Panc1 (cell line): ENCODE data around the gene BNC1. TPM values are rescaled to one million over a fixed set of nuclear protein-coding genes. Genes with fewer than 3 reads are reported as not detected.

Source experiments
- ATAC-seq: fragments of 200-7000 bp; cut with Tn5 transposase; 2 replicates; pipeline ENCODE4 v1.9.1; 2020; ENCODE audit warnings: mild to moderate bottlenecking, moderate library complexity
- BruUV-seq: library from RNA; stranded (reverse); fragments of 400-500 nt; replicated peaks from 2 replicates; lab custom pipeline; 2021; lab: Mats Ljungman, UMichigan
- CTCF ChIA-PET: fragments of 300-600 bp; sonication (Branson Sonifier 250); formaldehyde crosslinking; loops from one replicate; lab custom pipeline; 2022; ENCODE audit warnings: antibody characterized with exemption; lab: Charles Lee
- POLR2A ChIA-PET: fragments of 300-600 bp; sonication (Branson Sonifier 250); formaldehyde crosslinking; loops from one replicate; lab custom pipeline; 2022; ENCODE audit warnings: antibody characterized with exemption; lab: Charles Lee
- DNase-seq: peaks from one replicate; pipeline ENCODE4 v3.0.0-alpha.2; 2010; ENCODE audit warnings: low read depth, low spot score
- H3K27ac ChIP-seq: 2 replicates; pipeline ENCODE4 v1.5.1; 2011; ENCODE audit warnings: mild to moderate bottlenecking, low read length, inconsistent platforms
- H3K27me3 ChIP-seq: fragments of 200-500 bp; sonication (Bioruptor generic); 2 replicates; pipeline ENCODE4 v1.6.0; 2014; ENCODE audit warnings: low read length, inconsistent platforms; ENCODE audit not compliant: control insufficient read depth, insufficient read depth
- H3K36me3 ChIP-seq: fragments of 200-500 bp; sonication (Bioruptor generic); 2 replicates; pipeline ENCODE4 v1.5.1; 2014; ENCODE audit warnings: inconsistent platforms, mild to moderate bottlenecking, low read length, moderate library complexity; ENCODE audit not compliant: control insufficient read depth, insufficient read depth
- H3K4me1 ChIP-seq: 2 replicates; pipeline ENCODE4 v1.5.1; 2011; ENCODE audit warnings: inconsistent platforms, mild to moderate bottlenecking, low read length, moderate library complexity; ENCODE audit not compliant: control insufficient read depth, insufficient read depth
- H3K4me3 ChIP-seq, 2 experiments: 2 replicates each; pipeline ENCODE4 v1.5.1; 2011 to 2012; ENCODE audit warnings: low read depth in 2 of 2, low read length in 2 of 2, mild to moderate bottlenecking in 2 of 2, inconsistent platforms in 1 of 2, moderate library complexity in 1 of 2
- H3K9me3 ChIP-seq: fragments of 200-500 bp; sonication (Bioruptor generic); 2 replicates; pipeline ENCODE4 v1.5.1; 2014; ENCODE audit warnings: low read depth, mild to moderate bottlenecking, inconsistent platforms, low read length, moderate library complexity; ENCODE audit not compliant: control insufficient read depth, insufficient read depth
- POLR2AphosphoS5 ChIP-seq: IDR thresholded peaks from 2 replicates; pipeline ENCODE4 v1.6.1; 2012; ENCODE audit warnings: mild to moderate bottlenecking, low read depth, low read length, moderate library complexity
- SIN3A ChIP-seq: IDR thresholded peaks from 2 replicates; pipeline ENCODE4 v1.6.1; 2012; ENCODE audit warnings: low read depth, mild to moderate bottlenecking, low read length, moderate library complexity, borderline replicate concordance; ENCODE audit not compliant: insufficient read depth
- TCF7L2 ChIP-seq: IDR thresholded peaks from 2 replicates; pipeline ENCODE4 v1.6.1; 2011; ENCODE audit warnings: mild to moderate bottlenecking, low read depth, low read length, inconsistent platforms
- in situ Hi-C: cut with HindIII; loops from 2 replicates; pipeline ENCODE4 v1.10.0; 2016; ENCODE audit warnings: low sequenced_read_pairs, low pct_unique_long_range_greater_than_20kb
- intact Hi-C: fragments of 100-400 bp; cut with micrococcal nuclease; formaldehyde crosslinking; loops from one replicate; pipeline ENCODE4 v1.10.0; 2022; ENCODE audit not compliant: unreplicated experiment
- total RNA-seq: library from RNA; stranded (reverse); gene quantifications from one replicate; pipeline ENCODE4 v1.2.1, GENCODE V29; 2021; ENCODE audit not compliant: unreplicated experiment
- TF ChIP-seq, protein P1 (sequence below): fragments of 450-650 bp; IDR thresholded peaks from 2 replicates; pipeline ENCODE4 v1.5.1; 2017; ENCODE audit warnings: mild to moderate bottlenecking
- TF ChIP-seq, protein P2 (sequence below), 2 experiments: IDR thresholded peaks; 2 replicates each; pipeline ENCODE4 v1.6.1; 2011 to 2012; ENCODE audit warnings: low read depth in 2 of 2, control low read depth in 1 of 2, low read length in 1 of 2, mild to moderate bottlenecking in 1 of 2, moderate library complexity in 1 of 2; ENCODE audit not compliant: insufficient read depth in 1 of 2

The BNC1 gene
- total RNA-seq, 1 experiment from 2014 or later, result not detected

DNA sequence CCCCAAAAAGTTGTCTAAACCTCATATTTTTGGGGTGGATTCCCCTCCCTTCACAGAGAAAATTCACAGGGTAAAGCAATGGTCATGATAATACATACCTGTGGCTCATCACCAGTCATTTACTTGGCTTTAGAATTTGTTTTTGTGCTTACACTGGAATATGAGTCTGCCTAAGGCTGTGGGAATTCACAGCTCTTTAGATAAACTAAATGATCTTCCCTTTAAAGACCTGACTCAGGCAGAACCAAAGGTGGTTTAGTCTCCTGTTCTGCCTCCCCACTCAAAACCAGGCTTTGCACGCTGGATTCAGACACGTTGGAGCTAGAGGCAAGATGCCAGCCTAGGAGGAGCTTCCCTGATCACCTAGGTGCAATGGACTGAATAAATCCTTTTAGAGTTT, 40.3 kb upstream of the BNC1 start:
- ATAC-seq, result no peak
- H3K27ac ChIP-seq, result no peak overlapping the region
- no peaks in the 10 kb centered on the region for H3K9me3 ChIP-seq
- TF ChIP-seq, protein P1, sequence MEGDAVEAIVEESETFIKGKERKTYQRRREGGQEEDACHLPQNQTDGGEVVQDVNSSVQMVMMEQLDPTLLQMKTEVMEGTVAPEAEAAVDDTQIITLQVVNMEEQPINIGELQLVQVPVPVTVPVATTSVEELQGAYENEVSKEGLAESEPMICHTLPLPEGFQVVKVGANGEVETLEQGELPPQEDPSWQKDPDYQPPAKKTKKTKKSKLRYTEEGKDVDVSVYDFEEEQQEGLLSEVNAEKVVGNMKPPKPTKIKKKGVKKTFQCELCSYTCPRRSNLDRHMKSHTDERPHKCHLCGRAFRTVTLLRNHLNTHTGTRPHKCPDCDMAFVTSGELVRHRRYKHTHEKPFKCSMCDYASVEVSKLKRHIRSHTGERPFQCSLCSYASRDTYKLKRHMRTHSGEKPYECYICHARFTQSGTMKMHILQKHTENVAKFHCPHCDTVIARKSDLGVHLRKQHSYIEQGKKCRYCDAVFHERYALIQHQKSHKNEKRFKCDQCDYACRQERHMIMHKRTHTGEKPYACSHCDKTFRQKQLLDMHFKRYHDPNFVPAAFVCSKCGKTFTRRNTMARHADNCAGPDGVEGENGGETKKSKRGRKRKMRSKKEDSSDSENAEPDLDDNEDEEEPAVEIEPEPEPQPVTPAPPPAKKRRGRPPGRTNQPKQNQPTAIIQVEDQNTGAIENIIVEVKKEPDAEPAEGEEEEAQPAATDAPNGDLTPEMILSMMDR, result no peak
- TF ChIP-seq TCF7L2 (no peak), POLR2AphosphoS5 (no peak), SIN3A (no peak)
- TF ChIP-seq, protein P2, sequence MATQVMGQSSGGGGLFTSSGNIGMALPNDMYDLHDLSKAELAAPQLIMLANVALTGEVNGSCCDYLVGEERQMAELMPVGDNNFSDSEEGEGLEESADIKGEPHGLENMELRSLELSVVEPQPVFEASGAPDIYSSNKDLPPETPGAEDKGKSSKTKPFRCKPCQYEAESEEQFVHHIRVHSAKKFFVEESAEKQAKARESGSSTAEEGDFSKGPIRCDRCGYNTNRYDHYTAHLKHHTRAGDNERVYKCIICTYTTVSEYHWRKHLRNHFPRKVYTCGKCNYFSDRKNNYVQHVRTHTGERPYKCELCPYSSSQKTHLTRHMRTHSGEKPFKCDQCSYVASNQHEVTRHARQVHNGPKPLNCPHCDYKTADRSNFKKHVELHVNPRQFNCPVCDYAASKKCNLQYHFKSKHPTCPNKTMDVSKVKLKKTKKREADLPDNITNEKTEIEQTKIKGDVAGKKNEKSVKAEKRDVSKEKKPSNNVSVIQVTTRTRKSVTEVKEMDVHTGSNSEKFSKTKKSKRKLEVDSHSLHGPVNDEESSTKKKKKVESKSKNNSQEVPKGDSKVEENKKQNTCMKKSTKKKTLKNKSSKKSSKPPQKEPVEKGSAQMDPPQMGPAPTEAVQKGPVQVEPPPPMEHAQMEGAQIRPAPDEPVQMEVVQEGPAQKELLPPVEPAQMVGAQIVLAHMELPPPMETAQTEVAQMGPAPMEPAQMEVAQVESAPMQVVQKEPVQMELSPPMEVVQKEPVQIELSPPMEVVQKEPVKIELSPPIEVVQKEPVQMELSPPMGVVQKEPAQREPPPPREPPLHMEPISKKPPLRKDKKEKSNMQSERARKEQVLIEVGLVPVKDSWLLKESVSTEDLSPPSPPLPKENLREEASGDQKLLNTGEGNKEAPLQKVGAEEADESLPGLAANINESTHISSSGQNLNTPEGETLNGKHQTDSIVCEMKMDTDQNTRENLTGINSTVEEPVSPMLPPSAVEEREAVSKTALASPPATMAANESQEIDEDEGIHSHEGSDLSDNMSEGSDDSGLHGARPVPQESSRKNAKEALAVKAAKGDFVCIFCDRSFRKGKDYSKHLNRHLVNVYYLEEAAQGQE (IDR thresholded peaks at IDR 0.05; ENCODE audit: insufficient read depth in 1 of 2, low read depth in 2 of 2, low read length in 1 of 2), result no peak
- CTCF ChIA-PET, result no interaction called here
- intact Hi-C loops, result no loop called here
- POLR2A ChIA-PET, result no interaction called here
- BruUV-seq, result no TSS peak
- in situ Hi-C loops, result no loop called here
- H3K4me1 ChIP-seq, result no peaks in the 10 kb centered on the region
- no peaks in the 10 kb centered on the region for H3K27me3 ChIP-seq
- H3K36me3 ChIP-seq, result no peaks in the 10 kb centered on the region
- no peak overlapping the region for H3K4me3 ChIP-seq
- no peak for DNase-seq

GRCh38 chr15:83323296-83323711, 38.8 kb upstream of the BNC1 start:
- H3K4me1 ChIP-seq, result no peaks in the 10 kb centered on the region
- H3K9me3 ChIP-seq, result no peaks in the 10 kb centered on the region
- no peak for DNase-seq
- BruUV-seq, result no TSS peak
- TF ChIP-seq SIN3A (no peak), POLR2AphosphoS5 (no peak), TCF7L2 (no peak)
- TF ChIP-seq, protein P2 (IDR thresholded peaks at IDR 0.05; ENCODE audit: insufficient read depth in 1 of 2, low read depth in 2 of 2, low read length in 1 of 2), result no peak
- TF ChIP-seq, protein P1, result no peak
- intact Hi-C loops (no loop called here), in situ Hi-C loops (no loop called here)
- ChIA-PET CTCF (no interaction called here), POLR2A (no interaction called here)
- no peak overlapping the region for H3K27ac ChIP-seq
- H3K4me3 ChIP-seq, result no peak overlapping the region
- H3K27me3 ChIP-seq, result no peaks in the 10 kb centered on the region; the same call in 1 of the 2 replicates
- no peaks in the 10 kb centered on the region for H3K36me3 ChIP-seq
- no peak for ATAC-seq
